Measurements from ENCODE around the gene VPREB3.
"Not testable (repeated sequence)": the region's sequence is repeated elsewhere in the genome, so short reads cannot be mapped to it uniquely, and the experiment has no call there.

The VPREB3 gene

DNA sequence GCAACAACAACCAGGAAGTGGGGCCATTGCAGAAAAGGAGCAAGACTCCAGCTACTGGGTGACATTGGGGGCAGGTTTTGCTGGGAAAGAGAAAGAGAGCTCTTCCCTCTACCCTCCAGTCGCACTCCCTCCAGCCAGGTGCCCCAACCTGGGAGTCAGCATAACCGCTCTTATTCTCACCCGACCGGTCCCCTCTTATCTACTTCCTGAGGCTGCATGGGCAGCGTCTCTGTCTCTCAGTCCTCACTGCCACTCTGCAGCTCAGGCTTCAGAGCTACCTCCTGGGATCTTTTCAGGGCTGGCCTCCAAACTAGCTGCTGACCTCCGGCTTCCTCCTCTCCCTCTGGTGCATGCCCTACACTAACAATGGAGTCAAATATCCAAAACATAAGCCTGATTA, 8.4 kb downstream of the VPREB3 start:
- Histone ChIP-seq H3K27me3 (ENCODE audit: control insufficient read depth in 1 of 2, insufficient read depth in 2 of 2, low read length in 2 of 2) (no peaks in the 10 kb centered on the region), H3K27ac (ENCODE audit: low read depth, low read length) (no peak overlapping the region), H3K9me3 (ENCODE audit: low read length) (no peaks in the 10 kb centered on the region), H3K9ac (ENCODE audit: low read length) (no peak overlapping the region), H3K36me3 (ENCODE audit: insufficient read depth, low read length) (peaks cover 27% of the 10 kb centered on the region), H3K4me1 (ENCODE audit: insufficient read depth, low read length) (peaks cover 10% of the 10 kb centered on the region), H3K4me3 (ENCODE audit: low read depth in 1 of 2, low read length in 2 of 2) (no peak overlapping the region)

DNA sequence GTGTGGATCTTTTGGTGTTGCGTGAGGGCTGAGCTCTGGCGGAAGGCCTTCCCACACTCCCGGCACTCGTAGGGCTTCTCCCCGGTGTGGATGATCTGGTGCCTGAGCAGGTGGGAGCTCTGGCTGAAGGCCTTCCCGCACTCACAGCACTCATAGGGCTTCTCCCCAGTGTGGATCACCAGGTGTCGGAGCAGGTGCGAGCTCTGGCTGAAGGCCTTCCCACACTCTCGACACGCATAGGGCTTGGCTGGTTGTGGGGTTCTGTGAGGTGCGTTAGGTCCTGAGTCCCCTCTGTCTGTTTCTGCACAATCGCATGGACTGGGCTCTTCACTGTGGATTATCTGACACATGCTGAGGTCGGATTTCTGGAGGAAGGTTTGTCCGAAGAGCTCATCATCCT, 9.7 kb downstream of the VPREB3 start:
- H3K9me3 ChIP-seq (ENCODE audit: low read length) = no peaks in the 10 kb centered on the region
- no peak overlapping the region for H3K27ac ChIP-seq (ENCODE audit: low read depth, low read length)
- H3K27me3 ChIP-seq (ENCODE audit: control insufficient read depth in 1 of 2, insufficient read depth in 2 of 2, low read length in 2 of 2) = no peaks in the 10 kb centered on the region
- no peak overlapping the region for H3K9ac ChIP-seq (ENCODE audit: low read length)
- no peak overlapping the region for H3K4me3 ChIP-seq (ENCODE audit: low read depth in 1 of 2, low read length in 2 of 2)
- no peaks in the 10 kb centered on the region for H3K4me1 ChIP-seq (ENCODE audit: insufficient read depth, low read length)
- peaks cover 27% of the 10 kb centered on the region for H3K36me3 ChIP-seq (ENCODE audit: insufficient read depth, low read length)

GRCh38 chr22:23744001-23744400, 10.2 kb downstream of the VPREB3 start:
- H3K9me3 ChIP-seq (ENCODE audit: low read length) = no peaks in the 10 kb centered on the region

DNA sequence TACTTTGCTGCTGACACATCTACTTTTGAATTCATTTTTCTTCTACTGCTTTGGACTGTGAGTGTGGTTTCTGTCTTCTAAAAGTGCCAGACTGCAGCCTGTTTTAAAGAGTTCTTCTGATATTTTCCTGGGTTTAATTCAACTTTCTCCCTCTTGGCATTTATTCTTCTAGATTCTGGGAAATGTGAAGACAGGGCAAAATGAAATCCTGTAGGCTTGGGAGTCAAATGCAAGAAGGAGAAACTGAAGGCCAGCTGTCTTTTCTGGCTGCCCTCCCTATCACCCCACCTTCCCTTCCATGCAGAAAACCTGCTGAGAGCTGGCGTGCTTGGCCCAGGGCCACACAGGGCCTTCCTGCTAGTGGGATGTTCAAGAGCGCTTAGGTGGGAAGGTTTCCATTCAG, 10.9 kb downstream of the VPREB3 start:
- Histone ChIP-seq H3K4me3 (ENCODE audit: low read depth in 1 of 2, low read length in 2 of 2) (no peak overlapping the region), H3K36me3 (ENCODE audit: insufficient read depth, low read length) (peaks cover 27% of the 10 kb centered on the region), H3K4me1 (ENCODE audit: insufficient read depth, low read length) (no peaks in the 10 kb centered on the region), H3K27ac (ENCODE audit: low read depth, low read length) (no peak overlapping the region), H3K9ac (ENCODE audit: low read length) (no peak overlapping the region), H3K9me3 (ENCODE audit: low read length) (no peaks in the 10 kb centered on the region), H3K27me3 (ENCODE audit: control insufficient read depth in 1 of 2, insufficient read depth in 2 of 2, low read length in 2 of 2) (no peaks in the 10 kb centered on the region)

More at GRCh38 chr22:23744001-23744400, 10.2 kb downstream of the VPREB3 start:
- Histone ChIP-seq H3K27me3 (ENCODE audit: control insufficient read depth in 1 of 2, insufficient read depth in 2 of 2, low read length in 2 of 2) (no peaks in the 10 kb centered on the region), H3K9ac (ENCODE audit: low read length) (no peak overlapping the region), H3K4me3 (ENCODE audit: low read depth in 1 of 2, low read length in 2 of 2) (no peak overlapping the region), H3K36me3 (ENCODE audit: insufficient read depth, low read length) (peaks cover 27% of the 10 kb centered on the region), H3K27ac (ENCODE audit: low read depth, low read length) (no peak overlapping the region), H3K4me1 (ENCODE audit: insufficient read depth, low read length) (no peaks in the 10 kb centered on the region)

GRCh38 chr22:23742505-23743264, 11.5 kb downstream of the VPREB3 start:
- Histone ChIP-seq H3K4me1 (ENCODE audit: insufficient read depth, low read length) (no peaks in the 10 kb centered on the region), H3K9me3 (ENCODE audit: low read length) (no peaks in the 10 kb centered on the region), H3K36me3 (ENCODE audit: insufficient read depth, low read length) (peaks cover 27% of the 10 kb centered on the region), H3K27me3 (ENCODE audit: control insufficient read depth in 1 of 2, insufficient read depth in 2 of 2, low read length in 2 of 2) (no peaks in the 10 kb centered on the region), H3K4me3 (ENCODE audit: low read depth in 1 of 2, low read length in 2 of 2) (no peak overlapping the region), H3K27ac (ENCODE audit: low read depth, low read length) (no peak overlapping the region), H3K9ac (ENCODE audit: low read length) (no peak overlapping the region)

DNA sequence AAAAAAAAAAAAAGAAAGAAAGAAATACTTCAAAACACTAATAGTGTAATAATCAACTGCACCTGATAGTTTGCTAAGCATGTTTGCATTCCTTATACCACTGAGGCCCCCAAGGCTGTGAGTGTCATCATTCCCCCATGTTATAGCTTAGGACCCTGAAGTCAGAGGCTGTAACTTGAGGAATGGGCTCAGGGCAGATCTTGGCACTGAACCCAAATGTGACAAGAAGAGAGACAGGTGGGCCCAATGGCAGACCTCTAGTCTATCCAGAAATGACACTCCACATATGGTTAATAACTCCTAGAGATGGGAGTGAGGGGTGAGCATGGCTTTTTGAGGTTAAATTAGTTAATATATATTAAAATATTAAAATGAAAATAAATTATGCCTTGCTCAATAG, 16.5 kb downstream of the VPREB3 start:
- Histone ChIP-seq H3K27me3 (ENCODE audit: control insufficient read depth in 1 of 2, insufficient read depth in 2 of 2, low read length in 2 of 2) (no peaks in the 10 kb centered on the region), H3K9ac (ENCODE audit: low read length) (no peak overlapping the region), H3K4me3 (ENCODE audit: low read depth in 1 of 2, low read length in 2 of 2) (no peak overlapping the region), H3K36me3 (ENCODE audit: insufficient read depth, low read length) (peaks cover 6% of the 10 kb centered on the region), H3K9me3 (ENCODE audit: low read length) (no peaks in the 10 kb centered on the region), H3K4me1 (ENCODE audit: insufficient read depth, low read length) (no peaks in the 10 kb centered on the region), H3K27ac (ENCODE audit: low read depth, low read length) (no peak overlapping the region)

GRCh38 chr22:23728108-23728507, 26.1 kb downstream of the VPREB3 start:
- H3K4me3 ChIP-seq (ENCODE audit: low read depth in 1 of 2, low read length in 2 of 2); H3K27me3 ChIP-seq (ENCODE audit: control insufficient read depth in 1 of 2, insufficient read depth in 2 of 2, low read length in 2 of 2); H3K9me3 ChIP-seq (ENCODE audit: low read length); H3K9ac ChIP-seq (ENCODE audit: low read length); H3K4me1 ChIP-seq (ENCODE audit: insufficient read depth, low read length); H3K27ac ChIP-seq (ENCODE audit: low read depth, low read length); H3K36me3 ChIP-seq (ENCODE audit: insufficient read depth, low read length): not testable (repeated sequence)

GRCh38 chr22:23722724-23723123, 31.5 kb downstream of the VPREB3 start:
- no peaks in the 10 kb centered on the region for H3K4me1 ChIP-seq (ENCODE audit: insufficient read depth, low read length)
- H3K4me3 ChIP-seq (ENCODE audit: low read depth in 1 of 2, low read length in 2 of 2) = no peak overlapping the region
- no peak overlapping the region for H3K9ac ChIP-seq (ENCODE audit: low read length)
- H3K27ac ChIP-seq (ENCODE audit: low read depth, low read length) = no peak overlapping the region
- no peaks in the 10 kb centered on the region for H3K9me3 ChIP-seq (ENCODE audit: low read length)
- H3K27me3 ChIP-seq (ENCODE audit: control insufficient read depth in 1 of 2, insufficient read depth in 2 of 2, low read length in 2 of 2) = no peaks in the 10 kb centered on the region
- no peaks in the 10 kb centered on the region for H3K36me3 ChIP-seq (ENCODE audit: insufficient read depth, low read length)

- H3K9ac ChIP-seq (ENCODE audit: low read length) = no peak overlapping the region
- no peaks in the 10 kb centered on the region for H3K9me3 ChIP-seq (ENCODE audit: low read length)
- no peaks in the 10 kb centered on the region for H3K27me3 ChIP-seq (ENCODE audit: control insufficient read depth in 1 of 2, insufficient read depth in 2 of 2, low read length in 2 of 2)
- H3K4me1 ChIP-seq (ENCODE audit: insufficient read depth, low read length) = peaks cover 4% of the 10 kb centered on the region
- H3K27ac ChIP-seq (ENCODE audit: low read depth, low read length) = no peak overlapping the region
- H3K4me3 ChIP-seq (ENCODE audit: low read depth in 1 of 2, low read length in 2 of 2) = no peak overlapping the region
- H3K36me3 ChIP-seq (ENCODE audit: insufficient read depth, low read length) = no peaks in the 10 kb centered on the region
Measured at GRCh38 chr22:23722160-23722559, 32.1 kb downstream of the VPREB3 start.

DNA sequence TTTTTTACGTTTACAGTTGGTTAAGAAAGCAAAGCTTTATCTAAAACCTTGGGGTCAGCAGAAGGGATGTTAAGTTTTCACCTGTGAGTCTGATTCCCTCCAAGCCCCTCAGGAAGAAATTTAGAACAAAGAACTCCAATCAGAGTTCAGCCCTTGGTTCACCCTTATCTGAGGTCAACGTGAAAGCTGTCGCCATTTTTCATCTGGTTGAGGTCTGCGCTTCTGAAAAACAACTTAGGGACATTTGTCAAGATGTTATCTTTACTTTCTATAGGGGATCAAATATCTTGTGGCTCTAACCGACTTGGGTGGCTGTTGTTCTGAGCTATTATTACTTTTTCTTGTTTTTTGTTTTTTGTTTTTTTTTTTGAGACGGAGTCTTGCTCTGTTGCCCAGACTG, 33.4 kb downstream of the VPREB3 start:
- Histone ChIP-seq H3K27me3 (ENCODE audit: control insufficient read depth in 1 of 2, insufficient read depth in 2 of 2, low read length in 2 of 2) (no peaks in the 10 kb centered on the region), H3K9me3 (ENCODE audit: low read length) (no peaks in the 10 kb centered on the region), H3K4me1 (ENCODE audit: insufficient read depth, low read length) (peaks cover 11% of the 10 kb centered on the region), H3K27ac (ENCODE audit: low read depth, low read length) (no peak overlapping the region), H3K36me3 (ENCODE audit: insufficient read depth, low read length) (no peaks in the 10 kb centered on the region), H3K9ac (ENCODE audit: low read length) (no peak overlapping the region), H3K4me3 (ENCODE audit: low read depth in 1 of 2, low read length in 2 of 2) (no peak overlapping the region)

GRCh38 chr22:23718371-23719165, 35.7 kb downstream of the VPREB3 start:
- Histone ChIP-seq H3K27me3 (ENCODE audit: control insufficient read depth in 1 of 2, insufficient read depth in 2 of 2, low read length in 2 of 2) (no peaks in the 10 kb centered on the region), H3K4me1 (ENCODE audit: insufficient read depth, low read length) (peaks cover 12% of the 10 kb centered on the region), H3K9me3 (ENCODE audit: low read length) (no peaks in the 10 kb centered on the region), H3K4me3 (ENCODE audit: low read depth in 1 of 2, low read length in 2 of 2) (no peak overlapping the region), H3K36me3 (ENCODE audit: insufficient read depth, low read length) (no peaks in the 10 kb centered on the region), H3K27ac (ENCODE audit: low read depth, low read length) (no peak overlapping the region), H3K9ac (ENCODE audit: low read length) (no peak overlapping the region)
